IPS-20b (cell line): ENCODE results near the gene TMEM243.

Experiments
- H3K27ac ChIP-seq: one replicate; pipeline ENCODE4 v1.5.1; 2013; ENCODE audit warnings: low read length
- H3K27me3 ChIP-seq: 2 replicates; pipeline ENCODE4 v1.6.1; 2013; ENCODE audit warnings: mild to moderate bottlenecking, low read length, inconsistent platforms; ENCODE audit not compliant: insufficient read depth
- H3K36me3 ChIP-seq: 2 replicates; pipeline ENCODE4 v1.6.1; 2013; ENCODE audit warnings: low read depth, mild to moderate bottlenecking, inconsistent platforms, low read length, moderate library complexity; ENCODE audit not compliant: insufficient read depth
- H3K4me1 ChIP-seq: 2 replicates; pipeline ENCODE4 v1.6.1; 2013; ENCODE audit warnings: mild to moderate bottlenecking, control low read depth, inconsistent platforms, low read length, moderate library complexity; ENCODE audit not compliant: insufficient read depth
- H3K4me3 ChIP-seq: 2 replicates; pipeline ENCODE4 v1.5.1; 2013; ENCODE audit warnings: mild to moderate bottlenecking, low read length, inconsistent platforms
- H3K9ac ChIP-seq: 2 replicates; pipeline ENCODE4 v1.6.1; 2013; ENCODE audit warnings: low read depth, mild to moderate bottlenecking, inconsistent platforms, low read length, moderate library complexity
- H3K9me3 ChIP-seq: 2 replicates; pipeline ENCODE4 v1.6.1; 2013; ENCODE audit warnings: mild to moderate bottlenecking, low read depth, low read length, inconsistent platforms; ENCODE audit not compliant: insufficient read depth

Gene TMEM243

DNA sequence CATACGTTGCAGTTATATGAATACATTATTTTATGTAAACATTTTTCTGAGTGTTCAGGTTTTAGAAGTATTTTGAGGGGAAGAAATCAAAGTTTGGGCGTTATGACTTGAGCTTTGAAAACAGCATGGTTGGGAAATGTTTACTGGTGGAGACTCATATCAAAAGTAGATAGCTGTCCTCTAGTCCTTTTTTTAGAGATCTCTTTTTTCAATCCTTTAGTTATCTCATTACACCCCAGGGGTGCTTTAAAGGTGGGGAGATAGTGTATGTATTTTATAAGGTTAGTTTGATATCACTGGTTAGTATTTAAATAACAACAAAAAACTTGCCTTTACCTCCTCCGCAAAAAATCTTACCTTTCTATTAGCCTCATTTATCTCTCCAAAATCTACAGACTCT, 65.0 kb downstream of the TMEM243 start:
- Histone ChIP-seq H3K9me3 (no peaks in the 10 kb centered on the region), H3K9ac (peak overlapping the region; percentile 94), H3K27me3 (no peaks in the 10 kb centered on the region), H3K4me3 (peak overlapping the region; percentile 81), H3K36me3 (peaks cover 29% of the 10 kb centered on the region; the same call in 1 of the 2 replicates), H3K4me1 (peaks cover 12% of the 10 kb centered on the region), H3K27ac (no peak overlapping the region)

DNA sequence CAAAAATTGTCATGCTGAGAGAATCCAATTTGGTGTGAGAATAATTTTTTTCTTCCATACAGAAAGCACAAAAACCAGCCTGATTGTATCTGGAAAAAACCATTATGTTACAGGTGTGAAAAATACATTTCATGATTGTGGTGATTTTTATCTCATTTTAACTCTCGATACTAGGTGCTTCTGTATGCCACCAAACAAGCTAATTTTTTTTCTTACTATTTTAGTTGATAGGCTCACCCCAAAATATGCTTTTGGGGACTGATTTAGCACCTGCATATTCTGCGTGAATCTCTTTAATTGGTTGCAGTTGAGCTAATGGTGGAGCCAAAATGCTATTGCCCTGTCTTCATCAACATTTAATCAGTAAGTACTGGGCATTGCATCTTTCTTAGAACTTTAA, 65.4 kb downstream of the TMEM243 start:
- Histone ChIP-seq H3K27me3 (no peaks in the 10 kb centered on the region), H3K4me3 (peak overlapping the region; percentile 81), H3K9me3 (no peaks in the 10 kb centered on the region), H3K36me3 (peaks cover 26% of the 10 kb centered on the region; the same call in 1 of the 2 replicates), H3K4me1 (peaks cover 12% of the 10 kb centered on the region), H3K9ac (peak overlapping the region; percentile 94), H3K27ac (no peak overlapping the region)

DNA sequence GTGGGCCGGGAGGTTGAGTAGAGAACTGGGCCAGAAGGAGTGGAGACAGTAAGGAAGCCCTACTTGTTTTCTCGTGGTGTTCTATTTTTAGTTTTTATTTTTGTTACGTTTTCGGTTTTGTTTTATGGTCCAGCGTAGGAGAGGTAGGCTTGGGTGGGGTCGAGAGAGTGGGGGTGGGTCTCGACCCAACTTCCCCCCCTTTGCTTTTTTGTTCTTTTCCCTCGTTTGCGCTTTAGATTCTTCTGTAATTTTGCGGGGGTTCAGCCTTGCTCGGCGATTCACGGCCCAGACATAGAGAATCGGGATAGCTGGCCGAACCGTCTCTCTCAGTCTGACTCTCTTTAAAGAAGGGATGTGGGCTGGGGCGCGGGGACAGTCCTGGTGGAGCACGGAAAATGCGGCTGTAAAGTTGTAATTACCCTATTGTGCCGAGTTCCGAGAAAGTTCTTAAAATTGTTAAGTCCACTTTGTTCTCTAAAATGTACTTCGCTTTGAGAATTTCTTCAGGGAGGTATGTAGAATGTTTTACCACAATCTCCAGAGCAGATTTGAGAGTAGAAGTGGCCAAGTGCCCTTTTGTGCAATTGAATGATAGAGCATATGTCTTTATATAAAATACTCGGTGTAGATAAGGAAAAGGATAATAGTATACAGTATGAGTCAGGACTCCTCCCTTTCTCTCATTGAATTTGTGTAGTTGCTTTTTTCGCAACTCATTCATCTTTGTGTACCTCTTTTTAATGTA, 66.5 kb downstream of the TMEM243 start:
- Histone ChIP-seq H3K4me3 (peak overlapping the region; percentile 81), H3K4me1 (peaks cover 12% of the 10 kb centered on the region), H3K9me3 (no peaks in the 10 kb centered on the region), H3K27me3 (no peaks in the 10 kb centered on the region), H3K9ac (peak overlapping the region; percentile 94), H3K36me3 (peaks cover 21% of the 10 kb centered on the region; the same call in 1 of the 2 replicates), H3K27ac (peak overlapping the region; percentile 98)

GRCh38 chr7:87152112-87152896, 67.2 kb downstream of the TMEM243 start, which contains the start of gene DMTF1:
DMTF1 (plus strand) TSS chr7:87152453; CDS start chr7:87164942, 12,489 bp downstream.
- H3K9me3 ChIP-seq: no peaks in the 10 kb centered on the region
- peaks cover 15% of the 10 kb centered on the region; the same call in 1 of the 2 replicates for H3K36me3 ChIP-seq
- peaks cover 12% of the 10 kb centered on the region for H3K4me1 ChIP-seq
- peak within 1 kb of the TSS; percentile 98 for H3K27ac ChIP-seq
- H3K4me3 ChIP-seq: peak within 1 kb of the TSS; percentile 81
- no peaks in the 10 kb centered on the region for H3K27me3 ChIP-seq
- peak within 1 kb of the TSS; percentile 94 for H3K9ac ChIP-seq

GRCh38 chr7:87151729-87152111, 67.8 kb downstream of the TMEM243 start:
- Histone ChIP-seq H3K27me3 (no peaks in the 10 kb centered on the region), H3K4me1 (peaks cover 12% of the 10 kb centered on the region), H3K27ac (peak overlapping the region; percentile 88), H3K4me3 (peak overlapping the region; percentile 81), H3K36me3 (peaks cover 9% of the 10 kb centered on the region; the same call in 1 of the 2 replicates), H3K9me3 (no peaks in the 10 kb centered on the region), H3K9ac (peak overlapping the region; percentile 94)

DNA sequence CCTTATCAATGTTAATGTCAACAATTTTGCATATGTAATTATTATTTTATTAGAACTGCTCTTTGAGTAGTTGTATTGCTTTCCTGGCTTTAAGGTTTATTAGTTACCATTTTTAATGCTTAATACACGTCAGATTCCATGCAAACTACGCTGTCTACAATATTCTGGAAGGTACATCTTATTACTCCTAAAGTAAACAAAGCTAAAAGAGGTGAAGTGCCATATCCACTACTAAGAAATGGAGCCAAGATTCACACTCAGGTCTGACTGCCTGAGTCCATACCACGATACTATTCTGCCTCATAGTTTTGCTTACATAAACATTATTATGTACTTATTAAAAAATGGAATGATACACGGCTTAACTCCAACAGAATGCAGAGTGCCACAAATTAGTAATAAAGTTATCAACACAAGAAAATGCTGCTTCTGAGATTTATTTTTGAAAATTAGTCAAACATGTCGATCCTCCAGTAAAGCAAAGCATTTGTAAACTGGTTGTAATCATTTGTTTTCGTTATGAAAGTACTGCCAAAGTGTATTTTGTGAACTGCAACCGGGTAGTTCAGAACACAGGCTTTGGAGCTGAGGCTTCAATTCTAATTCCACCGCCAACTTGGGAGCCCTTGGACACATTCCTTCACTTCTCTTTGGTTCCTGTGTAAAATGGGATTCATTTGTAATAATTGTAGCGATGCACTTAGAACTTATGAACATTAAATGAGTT, 68.4 kb downstream of the TMEM243 start:
- H3K9ac ChIP-seq: peak overlapping the region; percentile 94
- H3K27me3 ChIP-seq: no peaks in the 10 kb centered on the region
- H3K4me3 ChIP-seq: peak overlapping the region; percentile 81
- no peaks in the 10 kb centered on the region for H3K9me3 ChIP-seq
- peaks cover 12% of the 10 kb centered on the region for H3K4me1 ChIP-seq
- peak overlapping the region; percentile 88 for H3K27ac ChIP-seq
- H3K36me3 ChIP-seq: peaks cover 8% of the 10 kb centered on the region; the same call in 1 of the 2 replicates

GRCh38 chr7:87148332-87148955, 71.1 kb downstream of the TMEM243 start:
- no peak overlapping the region for H3K27ac ChIP-seq
- H3K4me3 ChIP-seq: no peak overlapping the region
- no peaks in the 10 kb centered on the region for H3K36me3 ChIP-seq
- no peaks in the 10 kb centered on the region for H3K27me3 ChIP-seq
- H3K9ac ChIP-seq: no peak overlapping the region
- no peaks in the 10 kb centered on the region for H3K4me1 ChIP-seq
- H3K9me3 ChIP-seq: no peaks in the 10 kb centered on the region

DNA sequence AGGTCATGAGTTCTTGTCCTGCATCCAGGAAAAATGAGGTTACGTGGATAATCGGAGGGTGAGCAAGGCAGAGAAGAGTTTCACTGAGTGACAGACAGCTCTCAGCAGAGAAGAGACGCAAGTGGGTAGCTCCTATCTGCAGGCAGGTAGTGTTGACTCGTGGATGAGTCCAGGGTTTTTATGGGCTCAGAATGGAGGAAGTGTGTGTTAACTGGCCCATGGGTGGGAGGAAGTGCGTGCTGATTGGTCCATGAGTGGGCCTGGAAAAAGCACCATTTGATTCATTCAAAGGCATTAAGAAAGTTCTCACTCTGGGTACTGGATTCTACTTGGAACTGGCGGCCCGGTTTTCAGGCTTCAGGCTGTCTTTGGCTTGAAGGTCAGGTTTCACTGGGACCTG, 72.0 kb downstream of the TMEM243 start:
- no peaks in the 10 kb centered on the region for H3K36me3 ChIP-seq
- H3K4me3 ChIP-seq: no peak overlapping the region
- no peak overlapping the region for H3K27ac ChIP-seq
- no peak overlapping the region for H3K9ac ChIP-seq
- no peaks in the 10 kb centered on the region for H3K4me1 ChIP-seq
- H3K27me3 ChIP-seq: no peaks in the 10 kb centered on the region
- H3K9me3 ChIP-seq: no peaks in the 10 kb centered on the region

- Histone ChIP-seq H3K36me3 (no peaks in the 10 kb centered on the region), H3K4me1 (no peaks in the 10 kb centered on the region), H3K9ac (no peak overlapping the region), H3K27me3 (no peaks in the 10 kb centered on the region), H3K4me3 (no peak overlapping the region), H3K9me3 (no peaks in the 10 kb centered on the region), H3K27ac (no peak overlapping the region)
These were observed 72.7 kb downstream of the TMEM243 start for GRCh38 chr7:87146740-87147386.
